Adipocyte (in vitro differentiated cells): ENCODE measurements around the gene POLR2B.
"Not testable (repeated sequence)": the region's sequence is repeated elsewhere in the genome, so short reads cannot be mapped to it uniquely, and the experiment has no call there.

Experiments used
- DNase-seq: peaks from one replicate; pipeline ENCODE4 v3.0.0-alpha.2; 2015; ENCODE audit warnings: low read depth
- H3K27me3 ChIP-seq: replicated peaks from 2 replicates; pipeline ENCODE4 v1.7.0; 2013; ENCODE audit warnings: mild to moderate bottlenecking, low read length, moderate library complexity; ENCODE audit not compliant: control insufficient read depth, insufficient read depth
- H3K36me3 ChIP-seq: 2 replicates; pipeline ENCODE4 v1.7.0; 2013; ENCODE audit warnings: low read length, mild to moderate bottlenecking, moderate library complexity; ENCODE audit not compliant: control insufficient read depth, insufficient read depth, severe bottlenecking
- H3K4me1 ChIP-seq: 2 replicates; pipeline ENCODE4 v1.7.0; 2013; ENCODE audit warnings: mild to moderate bottlenecking, low read length, moderate library complexity; ENCODE audit not compliant: control insufficient read depth, insufficient read depth
- H3K4me3 ChIP-seq: 2 replicates; pipeline ENCODE4 v1.7.0; 2013; ENCODE audit warnings: mild to moderate bottlenecking, low read length, moderate library complexity
- H3K9ac ChIP-seq: 2 replicates; pipeline ENCODE4 v1.7.0; 2013; ENCODE audit warnings: mild to moderate bottlenecking, low read length, moderate library complexity
- H3K9me3 ChIP-seq: 2 replicates; pipeline ENCODE4 v1.7.0; 2013; ENCODE audit warnings: mild to moderate bottlenecking, low read length, moderate library complexity; ENCODE audit not compliant: control insufficient read depth

Gene POLR2B

DNA sequence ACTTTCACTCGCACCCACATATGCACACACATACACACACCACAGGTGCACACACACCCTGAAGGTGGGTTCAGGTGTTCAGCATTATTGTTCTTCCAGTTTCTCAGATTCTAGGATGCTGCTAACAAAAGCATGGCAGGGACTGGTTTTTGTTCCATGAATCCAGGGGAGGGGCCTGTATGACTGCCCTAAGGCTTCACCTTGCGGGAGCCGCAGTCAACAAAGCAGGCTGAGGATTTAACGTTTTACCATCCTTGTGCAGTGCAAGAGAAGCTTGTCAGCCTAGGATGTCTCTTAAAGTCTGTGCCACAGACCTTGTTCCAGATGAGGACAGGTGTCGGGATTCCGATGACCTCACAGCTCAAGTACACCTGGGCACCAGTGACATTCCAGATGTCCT, 61.8 kb downstream of the POLR2B start:
- H3K4me1 ChIP-seq: peaks cover 47% of the 10 kb centered on the region
- H3K27me3 ChIP-seq: no peaks in the 10 kb centered on the region
- no peak overlapping the region for H3K9ac ChIP-seq
- H3K4me3 ChIP-seq: no peak overlapping the region
- H3K9me3 ChIP-seq: no peaks in the 10 kb centered on the region
- H3K36me3 ChIP-seq: peaks cover 3% of the 10 kb centered on the region
- DNase-seq: no peak

DNA sequence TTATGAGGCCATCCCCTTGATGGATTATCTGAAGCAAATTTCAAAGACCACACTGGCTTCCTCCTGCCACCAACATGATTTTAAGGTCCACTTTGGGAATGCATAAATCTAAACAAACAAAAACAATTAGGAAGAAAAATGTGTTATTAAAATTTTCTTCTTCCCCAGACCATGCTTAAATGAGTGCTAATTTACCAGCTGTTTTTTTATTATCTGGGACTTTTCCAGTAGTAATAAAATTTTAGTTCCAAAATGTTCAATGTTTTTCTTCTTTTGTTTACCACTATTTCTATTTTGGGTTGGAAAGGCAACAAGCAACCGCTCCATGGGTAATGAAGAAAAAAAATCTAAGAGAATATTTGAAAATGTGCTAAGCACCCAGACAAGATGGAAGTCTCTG, 62.3 kb downstream of the POLR2B start:
- H3K9me3 ChIP-seq: no peaks in the 10 kb centered on the region
- H3K27me3 ChIP-seq: no peaks in the 10 kb centered on the region
- H3K4me3 ChIP-seq: no peak overlapping the region
- DNase-seq: no peak
- H3K36me3 ChIP-seq: peaks cover 3% of the 10 kb centered on the region
- H3K4me1 ChIP-seq: peaks cover 47% of the 10 kb centered on the region
- no peak overlapping the region for H3K9ac ChIP-seq

DNA sequence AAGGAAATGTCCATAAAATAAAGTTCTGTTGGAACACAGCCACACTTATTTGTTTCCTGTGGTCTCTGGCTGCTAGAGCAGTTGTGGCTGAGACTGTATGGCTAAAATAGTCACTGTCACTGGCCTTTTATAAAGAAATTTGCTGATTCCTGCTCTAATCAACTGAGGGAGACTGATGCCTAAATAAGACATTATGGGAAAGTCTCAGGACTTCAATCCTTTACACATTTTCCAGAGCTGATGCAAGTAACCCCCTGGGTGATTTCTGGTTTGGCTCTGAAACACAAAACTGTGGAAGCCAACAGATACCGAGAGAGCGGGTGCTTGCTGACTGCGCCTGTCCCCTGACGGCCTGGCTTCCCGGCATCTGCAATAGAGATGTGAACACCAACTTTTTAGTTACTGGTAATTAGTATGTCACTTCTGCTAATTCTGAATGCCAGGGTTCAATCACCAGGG, 64.0 kb downstream of the POLR2B start:
- Histone ChIP-seq H3K27me3 (no peaks in the 10 kb centered on the region), H3K36me3 (peaks cover 3% of the 10 kb centered on the region), H3K9me3 (no peaks in the 10 kb centered on the region), H3K4me1 (peaks cover 47% of the 10 kb centered on the region), H3K9ac (peak overlapping the region; percentile 78), H3K4me3 (peak overlapping the region; percentile 55)
- no peak for DNase-seq

DNA sequence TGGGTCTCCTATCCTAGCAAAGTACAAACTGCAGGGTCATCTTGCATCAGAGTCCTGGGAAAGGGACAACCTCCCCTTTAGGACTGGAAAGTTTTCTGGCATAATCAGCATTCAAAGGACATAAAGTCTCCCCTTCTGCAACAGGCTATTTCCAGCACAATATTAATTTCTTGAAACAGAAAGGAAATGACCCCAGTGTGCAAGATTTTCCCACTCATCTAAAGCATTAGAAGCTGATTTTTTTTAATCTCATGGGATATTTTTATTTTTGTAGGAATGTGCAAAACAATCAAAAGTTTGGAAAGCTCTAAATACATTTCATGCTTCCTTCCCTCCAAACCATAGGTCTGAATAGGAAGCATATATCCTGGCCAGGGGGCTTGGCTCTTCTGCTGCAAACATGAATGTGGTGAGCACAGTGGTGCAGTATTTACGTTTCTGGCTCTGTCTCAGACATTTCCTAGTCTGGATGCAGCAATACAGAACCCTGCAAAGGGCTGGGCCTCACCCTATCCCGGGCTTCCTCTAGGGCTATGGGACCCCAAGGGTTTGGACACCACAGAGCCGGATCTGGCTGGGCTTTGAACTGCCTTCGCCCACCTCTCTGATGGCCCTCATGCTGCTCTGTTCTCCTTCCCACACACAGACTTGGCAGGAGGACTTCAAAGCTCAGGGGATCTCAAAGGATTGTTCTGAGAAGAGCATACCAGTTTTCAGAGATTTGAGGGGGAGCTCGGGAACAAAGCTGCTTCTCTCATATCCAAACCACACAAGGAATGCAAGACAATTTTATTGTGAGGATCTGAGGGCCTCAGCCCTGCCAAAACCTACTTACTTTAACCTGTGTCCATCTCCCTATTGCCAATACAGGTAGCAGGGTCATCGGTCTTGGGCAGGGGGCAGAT, 64.9 kb downstream of the POLR2B start:
- Histone ChIP-seq H3K4me1 (peaks cover 51% of the 10 kb centered on the region), H3K36me3 (peaks cover 3% of the 10 kb centered on the region), H3K27me3 (no peaks in the 10 kb centered on the region), H3K9me3 (no peaks in the 10 kb centered on the region), H3K4me3 (peak overlapping the region; percentile 55), H3K9ac (peak overlapping the region; percentile 78)
- peak; percentile 86 for DNase-seq

DNA sequence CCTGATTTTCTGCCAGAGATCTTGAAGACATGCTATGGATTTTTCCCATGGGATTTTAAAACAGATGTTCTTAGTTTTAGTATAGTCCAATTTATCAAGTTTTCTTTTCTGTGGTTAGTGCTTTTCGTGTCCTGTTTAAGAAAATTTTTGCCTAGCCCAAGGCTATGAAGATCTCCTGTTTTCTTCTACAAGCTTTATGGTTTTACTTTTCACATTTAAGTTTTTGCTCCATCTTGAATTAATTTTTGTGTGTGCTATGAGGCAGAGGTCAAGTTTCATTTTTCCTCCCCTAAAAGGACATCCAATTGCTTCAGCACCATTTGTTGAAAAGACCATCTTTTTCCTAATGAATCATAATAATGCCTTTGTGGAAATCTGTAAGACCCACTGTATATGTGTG, 65.6 kb downstream of the POLR2B start:
- H3K36me3 ChIP-seq: peaks cover 3% of the 10 kb centered on the region
- DNase-seq: peak; percentile 92
- peak overlapping the region; percentile 38 for H3K4me3 ChIP-seq
- H3K9me3 ChIP-seq: no peaks in the 10 kb centered on the region
- peaks cover 54% of the 10 kb centered on the region for H3K4me1 ChIP-seq
- no peaks in the 10 kb centered on the region for H3K27me3 ChIP-seq
- H3K9ac ChIP-seq: peak overlapping the region; percentile 78

DNA sequence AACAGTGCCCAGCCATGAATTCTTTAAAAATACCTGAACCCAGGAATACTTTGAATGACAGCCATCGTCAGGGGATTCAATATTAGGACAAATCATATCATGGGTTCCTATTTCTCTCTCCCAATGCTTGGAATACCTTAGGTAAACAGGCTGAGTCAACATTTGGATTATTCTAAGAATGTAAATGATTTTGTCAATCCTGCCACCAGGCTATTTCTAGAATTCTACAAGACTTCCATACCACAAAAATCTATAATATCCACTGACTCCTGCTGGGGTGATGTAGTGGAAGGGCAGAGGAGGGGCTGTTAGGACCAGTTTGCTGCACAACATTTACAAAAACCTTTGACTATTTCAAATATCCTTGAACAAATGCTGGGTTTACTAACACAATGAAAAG, 66.3 kb downstream of the POLR2B start:
- Histone ChIP-seq H3K4me3 (peak overlapping the region; percentile 38), H3K9me3 (no peaks in the 10 kb centered on the region), H3K27me3 (no peaks in the 10 kb centered on the region), H3K36me3 (peaks cover under 1% of the 10 kb centered on the region), H3K4me1 (peaks cover 51% of the 10 kb centered on the region), H3K9ac (peak overlapping the region; percentile 78)
- DNase-seq: peak; percentile 68

DNA sequence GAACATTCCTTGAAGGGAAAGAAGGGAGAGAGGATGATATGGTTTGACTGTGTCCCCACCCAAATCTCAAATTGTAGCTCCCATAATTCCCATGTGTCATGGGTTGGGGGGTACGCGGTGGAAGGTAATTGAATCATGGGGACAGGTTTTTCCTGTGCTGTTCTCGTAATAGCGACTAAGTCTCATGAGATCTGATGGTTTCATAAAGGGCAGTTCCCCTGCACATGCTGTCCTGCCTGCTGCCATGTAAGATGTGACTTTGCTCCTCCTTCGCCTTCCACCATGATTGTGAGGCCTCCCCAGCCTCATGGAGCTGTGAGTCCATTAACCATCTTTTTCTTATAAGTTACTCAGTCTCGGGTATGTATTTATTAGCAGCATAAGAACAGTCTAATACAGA, 68.3 kb downstream of the POLR2B start:
- not testable (repeated sequence) for H3K36me3 ChIP-seq, H3K4me3 ChIP-seq, H3K27me3 ChIP-seq, DNase-seq, H3K9ac ChIP-seq, H3K9me3 ChIP-seq
- H3K4me1 ChIP-seq: peaks cover 46% of the 10 kb centered on the region

DNA sequence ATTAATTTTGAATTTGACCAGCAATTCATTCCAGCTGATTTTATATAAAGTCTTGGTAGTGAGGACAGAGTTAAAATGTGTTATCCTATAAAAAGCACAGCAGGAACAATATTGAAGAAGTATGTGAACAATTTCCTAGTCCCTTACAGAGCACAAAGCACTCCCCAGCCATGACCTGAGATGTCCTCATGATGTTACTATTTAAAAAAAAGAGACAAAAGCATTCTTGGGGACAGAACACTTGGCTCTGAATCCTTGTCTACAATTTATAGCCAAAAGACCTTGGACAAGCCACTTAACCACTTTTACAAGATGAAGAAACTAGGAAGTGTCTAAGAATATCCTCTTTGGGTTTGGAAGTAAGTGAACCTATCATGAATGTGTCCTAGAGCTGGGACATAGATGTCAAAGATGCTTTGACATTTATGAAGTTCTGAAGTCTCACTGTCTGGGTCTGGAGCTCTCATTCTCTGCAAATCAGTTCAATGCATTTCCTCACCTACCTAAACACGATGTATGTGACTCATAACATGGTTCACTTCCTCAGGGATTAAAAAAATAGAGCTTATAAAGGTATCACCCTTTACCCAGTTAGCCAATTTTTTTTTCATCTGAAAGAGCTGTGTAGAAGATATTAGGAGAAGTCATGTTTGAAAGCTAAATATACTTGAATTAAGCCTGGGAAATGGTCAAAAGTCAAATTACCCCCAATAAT, 70.1 kb downstream of the POLR2B start:
- DNase-seq: no peak
- Histone ChIP-seq H3K36me3 (no peaks in the 10 kb centered on the region), H3K9me3 (no peaks in the 10 kb centered on the region), H3K4me1 (peaks cover 29% of the 10 kb centered on the region), H3K27me3 (no peaks in the 10 kb centered on the region), H3K4me3 (no peak overlapping the region), H3K9ac (no peak overlapping the region)

DNA sequence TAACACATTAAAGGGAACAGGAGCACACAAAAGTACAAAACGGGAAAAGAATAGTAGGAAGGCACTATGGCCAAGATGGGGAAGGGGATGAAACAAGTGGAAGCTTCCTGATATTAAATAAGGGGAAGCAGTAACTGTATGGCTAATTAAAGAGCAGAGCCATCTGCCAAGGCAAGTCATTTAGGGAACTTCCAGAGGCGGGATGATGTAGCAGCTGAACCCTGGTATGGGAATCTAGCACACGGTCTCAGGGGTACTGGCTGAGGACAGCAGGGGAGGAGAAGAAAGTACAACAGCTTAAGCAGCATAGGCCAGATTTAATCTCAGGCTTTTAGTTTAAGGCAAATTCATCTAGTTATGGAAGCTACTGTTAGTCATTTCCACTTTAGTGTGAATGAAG, 72.4 kb downstream of the POLR2B start:
- peaks cover 12% of the 10 kb centered on the region for H3K4me1 ChIP-seq
- no peaks in the 10 kb centered on the region for H3K36me3 ChIP-seq
- H3K27me3 ChIP-seq: no peaks in the 10 kb centered on the region
- H3K9me3 ChIP-seq: no peaks in the 10 kb centered on the region
- no peak overlapping the region for H3K9ac ChIP-seq
- no peak for DNase-seq
- H3K4me3 ChIP-seq: no peak overlapping the region

DNA sequence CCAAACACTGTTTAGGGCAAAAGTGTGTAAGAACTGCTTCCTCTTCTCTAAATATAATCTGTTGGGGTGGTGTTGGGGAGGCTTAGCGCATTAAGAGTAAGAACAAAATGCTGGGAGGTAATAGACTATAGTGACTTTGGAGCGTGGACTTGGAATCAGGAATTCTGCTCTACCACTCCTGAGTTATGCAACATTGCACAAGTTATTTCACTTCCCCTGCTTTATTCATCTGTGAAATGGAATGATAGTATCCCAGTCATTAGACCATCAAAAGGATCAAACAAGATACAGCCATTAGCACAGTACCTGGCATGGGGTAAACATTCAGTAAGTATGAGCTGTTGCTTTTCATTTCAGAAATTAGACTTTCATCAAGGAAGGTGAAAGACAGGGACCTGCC, 72.8 kb downstream of the POLR2B start:
- H3K9ac ChIP-seq: no peak overlapping the region
- peaks cover 12% of the 10 kb centered on the region for H3K4me1 ChIP-seq
- H3K4me3 ChIP-seq: no peak overlapping the region
- DNase-seq: no peak
- H3K9me3 ChIP-seq: no peaks in the 10 kb centered on the region
- H3K27me3 ChIP-seq: no peaks in the 10 kb centered on the region
- H3K36me3 ChIP-seq: no peaks in the 10 kb centered on the region

DNA sequence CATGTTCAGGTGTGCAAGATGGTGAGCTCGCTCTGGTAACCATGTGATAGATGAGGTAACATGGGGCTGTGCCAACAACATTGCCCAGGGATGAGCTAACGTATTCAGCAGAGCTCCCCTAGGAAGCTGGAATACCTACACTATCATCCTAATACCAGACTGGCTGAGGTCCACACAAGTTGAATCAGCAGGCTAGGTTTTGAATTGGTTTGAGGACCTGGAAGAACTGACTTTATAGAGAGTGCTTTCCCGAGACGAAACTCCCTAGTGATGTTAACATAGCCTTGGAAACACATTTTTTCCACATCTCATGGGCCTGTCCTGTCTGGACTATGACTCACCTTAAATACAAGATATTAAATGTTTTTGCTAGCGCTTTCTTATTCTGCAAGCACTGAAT, 74.8 kb downstream of the POLR2B start:
- Histone ChIP-seq H3K4me1 (peaks cover 9% of the 10 kb centered on the region), H3K36me3 (no peaks in the 10 kb centered on the region), H3K27me3 (no peaks in the 10 kb centered on the region), H3K9me3 (no peaks in the 10 kb centered on the region), H3K9ac (no peak overlapping the region), H3K4me3 (no peak overlapping the region)
- peak; percentile 49 for DNase-seq
